CD4-positive, alpha-beta T cell (primary cell): ENCODE measurements around the gene EMX1. TPM values are rescaled to one million over a fixed set of nuclear protein-coding genes. Genes with fewer than 3 reads are reported as not detected.

Source experiments
- ATAC-seq: fragments of 200-7000 bp; cut with Tn5 transposase; one replicate; pipeline ENCODE4 v1.10.0; 2022; ENCODE audit warnings: mild to moderate bottlenecking; ENCODE audit not compliant: poor library complexity
- CTCF ChIA-PET: fragments of 350-600 bp; sonication (Branson Sonifier 250); formaldehyde crosslinking; loops from one replicate; lab custom pipeline; 2021; ENCODE audit warnings: antibody characterized with exemption, inconsistent platforms; lab: Charles Lee
- POLR2A ChIA-PET: fragments of 350-600 bp; sonication (Branson Sonifier 250); formaldehyde crosslinking; loops from one replicate; lab custom pipeline; 2021; ENCODE audit warnings: antibody characterized with exemption, inconsistent platforms; lab: Charles Lee
- DNase-seq, 14 experiments: peaks; one replicate each; pipeline ENCODE4 v3.0.0-alpha.2; 2013 to 2020; ENCODE audit warnings: mixed read lengths in 2 of 14
- H3K27ac ChIP-seq, 2 donors: one replicate each; pipeline versions ENCODE4 v1.5.1 to v1.7.0; 2013; ENCODE audit warnings: low read length in 2 of 2, low read depth in 1 of 2, mild to moderate bottlenecking in 1 of 2
- H3K27me3 ChIP-seq, 2 experiments: 1 replicate in 1 of 2; 2 replicates in 1 of 2; pipeline versions ENCODE4 v1.6.1 to v1.7.0; 2013; ENCODE audit warnings: low read length in 2 of 2, control low read depth in 1 of 2, mild to moderate bottlenecking in 1 of 2, moderate library complexity in 1 of 2; ENCODE audit not compliant: insufficient read depth in 2 of 2, control insufficient read depth in 1 of 2
- H3K36me3 ChIP-seq: one replicate; pipeline ENCODE4 v1.6.1; 2013; ENCODE audit warnings: low read length, control low read depth; ENCODE audit not compliant: insufficient read depth
- H3K4me1 ChIP-seq: one replicate; pipeline ENCODE4 v1.6.1; 2013; ENCODE audit warnings: low read length, control low read depth; ENCODE audit not compliant: insufficient read depth
- H3K4me3 ChIP-seq: one replicate; pipeline ENCODE4 v1.5.1; 2013; ENCODE audit warnings: mild to moderate bottlenecking, low read length, moderate library complexity
- H3K9me3 ChIP-seq, 2 experiments: 1 replicate in 1 of 2; 2 replicates in 1 of 2; pipeline versions ENCODE4 v1.6.1 to v1.7.0; 2013; ENCODE audit warnings: low read length in 2 of 2, mild to moderate bottlenecking in 2 of 2, control low read depth in 1 of 2, moderate library complexity in 1 of 2; ENCODE audit not compliant: control insufficient read depth in 1 of 2, insufficient read depth in 1 of 2
- H3K27ac Mint-ChIP-seq: one replicate; pipeline ENCODE4 v1.8.0; 2020; ENCODE audit warnings: mixed read lengths
- H3K27me3 Mint-ChIP-seq: one replicate; pipeline ENCODE4 v1.8.0; 2021; ENCODE audit warnings: mixed read lengths
- H3K36me3 Mint-ChIP-seq: one replicate; pipeline ENCODE4 v1.8.0; 2021; ENCODE audit warnings: low read depth, mixed read lengths
- H3K4me1 Mint-ChIP-seq: one replicate; pipeline ENCODE4 v1.8.0; 2021; ENCODE audit warnings: low read depth, mixed read lengths
- H3K4me3 Mint-ChIP-seq: one replicate; pipeline ENCODE4 v1.8.0; 2020; ENCODE audit warnings: mild to moderate bottlenecking, mixed read lengths
- H3K9me3 Mint-ChIP-seq: one replicate; pipeline ENCODE4 v1.8.0; 2020; ENCODE audit warnings: mixed read lengths
- intact Hi-C, 2 experiments: fragments of 100-400 bp; cut with DNase I in 1 of 2; cut with micrococcal nuclease in 1 of 2; formaldehyde crosslinking; loops; one replicate each; pipeline versions ENCODE4 v1.15.1 to v1.9.0; 2023 to 2025; cut with DNase I, micrococcal nuclease
- total RNA-seq, 174 experiments: library from RNA in 2 of 174; stranded (reverse) in 2 of 174; gene quantifications; one replicate each; pipeline ENCODE4 v1.2.3 and lab custom pipeline; 2021 to 2026
- TF ChIP-seq, protein P1 (sequence below): fragments of 200-600 bp; IDR thresholded peaks from one replicate; pipeline ENCODE4 v1.8.0; 2022; ENCODE audit warnings: antibody characterized with exemption, mild to moderate bottlenecking

The EMX1 gene
- total RNA-seq, 2 experiments from 2014 or later = not detected

DNA sequence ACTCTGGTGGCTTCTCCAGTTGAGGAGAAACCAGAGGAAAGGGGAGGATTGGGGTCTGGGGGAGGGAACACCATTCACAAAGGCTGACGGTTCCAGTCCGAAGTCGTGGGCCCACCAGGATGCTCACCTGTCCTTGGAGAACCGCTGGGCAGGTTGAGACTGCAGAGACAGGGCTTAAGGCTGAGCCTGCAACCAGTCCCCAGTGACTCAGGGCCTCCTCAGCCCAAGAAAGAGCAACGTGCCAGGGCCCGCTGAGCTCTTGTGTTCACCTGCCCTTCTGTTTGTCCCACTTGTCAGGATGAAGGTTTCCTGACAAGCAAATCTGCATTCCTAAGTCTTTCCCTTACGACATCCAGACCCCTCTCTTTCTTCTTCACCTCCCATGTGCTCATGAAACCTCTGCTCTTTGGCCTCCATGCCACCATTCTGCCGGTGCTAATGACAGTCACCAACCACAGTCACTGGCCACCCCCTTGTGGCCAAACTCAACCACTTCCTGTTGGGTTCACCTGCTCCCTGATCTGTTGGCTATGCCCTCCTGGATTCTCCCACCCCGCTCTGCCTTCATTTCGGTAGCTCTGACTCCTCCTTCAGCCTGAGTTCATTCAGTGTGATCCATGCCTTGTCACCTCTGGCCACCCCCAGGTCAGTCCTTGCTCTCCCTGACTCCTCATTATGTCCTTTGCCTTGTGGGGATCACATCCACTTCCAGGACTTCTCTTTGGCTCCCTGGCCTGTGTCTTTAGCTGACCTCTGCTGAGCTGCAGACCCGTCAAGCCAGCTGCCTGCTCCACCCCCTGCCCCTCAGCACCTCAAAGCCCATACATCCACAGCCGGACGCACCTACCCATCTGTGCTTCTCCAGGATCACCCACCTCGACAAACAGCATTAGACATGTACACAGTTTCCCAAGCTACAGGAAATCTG is 17.6 kb downstream of the EMX1 start:
- no peaks in the 10 kb centered on the region for H3K36me3 Mint-ChIP-seq

DNA sequence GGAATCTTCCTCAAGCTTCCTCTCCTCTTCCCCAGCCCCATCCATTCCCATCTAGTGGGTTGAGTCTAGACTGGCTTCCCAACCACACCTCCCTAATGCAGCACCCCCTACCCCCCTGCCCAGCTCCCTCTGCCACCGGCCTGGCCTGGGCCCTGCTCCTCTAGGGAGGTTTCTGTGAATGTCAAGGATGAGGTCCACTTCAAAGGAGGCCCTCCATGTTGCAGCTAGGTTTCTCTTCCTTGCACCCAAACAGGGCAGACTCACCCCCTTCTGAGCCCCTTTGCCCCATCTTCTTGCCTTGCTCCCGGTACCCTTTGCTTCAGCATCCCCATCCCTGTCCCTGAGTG is 18.3 kb downstream of the EMX1 start:
- peaks cover 0 to 3% of the 10 kb centered on the region in 2 experiments for H3K9me3 ChIP-seq
- Mint-ChIP-seq H3K36me3 (no peaks in the 10 kb centered on the region), H3K27me3 (peaks cover 14% of the 10 kb centered on the region)

More for the DNA sequence above, 17.6 kb downstream of the EMX1 start:
- DNase-seq (no peak), ATAC-seq (no peak)
- Mint-ChIP-seq H3K27me3 (peaks cover 14% of the 10 kb centered on the region), H3K27ac (no peak overlapping the region), H3K4me3 (no peak overlapping the region), H3K9me3 (no peaks in the 10 kb centered on the region), H3K4me1 (no peaks in the 10 kb centered on the region)
- no peak overlapping the region for H3K27ac ChIP-seq
- peaks cover 8% of the 10 kb centered on the region in 2 experiments for H3K27me3 ChIP-seq
- ChIA-PET CTCF (no interaction called here), POLR2A (no interaction called here)
- no peak overlapping the region for H3K4me3 ChIP-seq
- no peaks in the 10 kb centered on the region for H3K4me1 ChIP-seq
- intact Hi-C loops = no loop called here
- TF ChIP-seq, protein P1, sequence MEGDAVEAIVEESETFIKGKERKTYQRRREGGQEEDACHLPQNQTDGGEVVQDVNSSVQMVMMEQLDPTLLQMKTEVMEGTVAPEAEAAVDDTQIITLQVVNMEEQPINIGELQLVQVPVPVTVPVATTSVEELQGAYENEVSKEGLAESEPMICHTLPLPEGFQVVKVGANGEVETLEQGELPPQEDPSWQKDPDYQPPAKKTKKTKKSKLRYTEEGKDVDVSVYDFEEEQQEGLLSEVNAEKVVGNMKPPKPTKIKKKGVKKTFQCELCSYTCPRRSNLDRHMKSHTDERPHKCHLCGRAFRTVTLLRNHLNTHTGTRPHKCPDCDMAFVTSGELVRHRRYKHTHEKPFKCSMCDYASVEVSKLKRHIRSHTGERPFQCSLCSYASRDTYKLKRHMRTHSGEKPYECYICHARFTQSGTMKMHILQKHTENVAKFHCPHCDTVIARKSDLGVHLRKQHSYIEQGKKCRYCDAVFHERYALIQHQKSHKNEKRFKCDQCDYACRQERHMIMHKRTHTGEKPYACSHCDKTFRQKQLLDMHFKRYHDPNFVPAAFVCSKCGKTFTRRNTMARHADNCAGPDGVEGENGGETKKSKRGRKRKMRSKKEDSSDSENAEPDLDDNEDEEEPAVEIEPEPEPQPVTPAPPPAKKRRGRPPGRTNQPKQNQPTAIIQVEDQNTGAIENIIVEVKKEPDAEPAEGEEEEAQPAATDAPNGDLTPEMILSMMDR = no peak
- H3K36me3 ChIP-seq = no peaks in the 10 kb centered on the region
- H3K9me3 ChIP-seq = peaks cover 0 to 3% of the 10 kb centered on the region in 2 experiments

DNA sequence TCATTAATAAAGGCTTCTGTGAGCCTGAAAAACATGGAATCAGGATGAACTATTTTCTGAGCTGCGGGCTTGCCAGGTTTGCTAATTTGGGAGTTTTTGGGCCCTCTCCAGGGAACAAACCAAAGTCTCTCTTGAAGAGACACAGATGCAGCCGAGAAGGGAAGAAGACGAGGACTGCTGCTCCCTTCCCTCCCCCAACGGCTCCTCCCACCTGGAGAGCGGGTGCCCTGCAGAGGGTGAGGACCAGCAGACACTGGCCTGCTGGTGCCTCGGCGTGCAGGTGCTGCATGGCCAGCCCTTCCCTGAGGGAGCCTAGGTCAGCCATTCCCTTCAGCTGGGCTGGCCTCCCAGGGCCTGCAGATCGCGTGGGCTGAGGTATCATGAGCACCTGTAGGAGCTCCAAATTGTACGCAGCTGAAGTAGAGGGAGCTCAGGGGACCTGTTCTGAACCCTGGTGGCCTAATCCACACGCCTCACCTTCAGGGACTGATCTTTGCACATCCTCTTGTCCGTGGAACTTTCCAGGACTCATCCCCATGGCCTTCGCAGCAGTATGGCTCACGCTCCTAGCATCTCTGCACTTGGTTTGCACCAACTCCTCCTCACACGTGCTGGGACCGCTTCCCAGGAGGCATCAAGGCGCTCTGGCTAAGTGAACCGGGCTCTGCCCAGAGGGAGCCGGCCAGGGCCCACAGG is 19.5 kb downstream of the EMX1 start:
- no peak overlapping the region for H3K27ac ChIP-seq
- intact Hi-C loops = no loop called here
- no peaks in the 10 kb centered on the region for H3K4me1 ChIP-seq
- CTCF ChIA-PET = no interaction called here
- Mint-ChIP-seq H3K27ac (no peak overlapping the region), H3K9me3 (no peaks in the 10 kb centered on the region), H3K36me3 (no peaks in the 10 kb centered on the region), H3K4me1 (no peaks in the 10 kb centered on the region), H3K4me3 (no peak overlapping the region), H3K27me3 (peaks cover 14% of the 10 kb centered on the region)
- H3K27me3 ChIP-seq = peaks cover under 1% of the 10 kb centered on the region in 2 experiments
- H3K4me3 ChIP-seq = no peak overlapping the region
- H3K9me3 ChIP-seq = no peaks in the 10 kb centered on the region
- DNase-seq (no peak), ATAC-seq (no peak)
- TF ChIP-seq, protein P1 = no peak
- POLR2A ChIA-PET = no interaction called here
- H3K36me3 ChIP-seq = no peaks in the 10 kb centered on the region

More for the DNA sequence above, 18.3 kb downstream of the EMX1 start:
- H3K4me1 ChIP-seq = no peaks in the 10 kb centered on the region
- POLR2A ChIA-PET = no interaction called here
- no peak overlapping the region for H3K4me3 Mint-ChIP-seq
- no peaks in the 10 kb centered on the region for H3K9me3 Mint-ChIP-seq
- no peak for DNase-seq
- CTCF ChIA-PET = no interaction called here
- H3K4me3 ChIP-seq = no peak overlapping the region
- no peaks in the 10 kb centered on the region for H3K36me3 ChIP-seq
- no peak for ATAC-seq
- TF ChIP-seq, protein P1 = no peak
- H3K4me1 Mint-ChIP-seq = no peaks in the 10 kb centered on the region
- H3K27ac Mint-ChIP-seq = no peak overlapping the region
- intact Hi-C loops = no loop called here
- no peak overlapping the region for H3K27ac ChIP-seq
- peaks cover 4% of the 10 kb centered on the region in 2 experiments for H3K27me3 ChIP-seq
